Activated T-helper 17 cell treated with anti-CD3 and anti-CD28 coated beads, Interleukin-2, amount 50 U/mL, for 72 hours (primary cell): ENCODE measurements around the gene MIEF1. TPM values are rescaled to one million over a fixed set of nuclear protein-coding genes. Genes with fewer than 3 reads are reported as not detected.
A peak's percentile ranks its signal among the peaks of the same experiment; 100 is the strongest.

Experiments used
- ATAC-seq: fragments of 150-1000 bp; cut with Tn5 transposase; replicated peaks from 2 replicates; pipeline ENCODE4 v1.10.0; 2021; ENCODE audit warnings: mild to moderate bottlenecking, moderate library complexity
- H3K27ac Mint-ChIP-seq: one replicate; pipeline ENCODE4 v1.8.0; 2022; ENCODE audit warnings: mixed read lengths
- H3K27me3 Mint-ChIP-seq: one replicate; pipeline ENCODE4 v1.8.0; 2022; ENCODE audit warnings: mixed read lengths
- H3K36me3 Mint-ChIP-seq: one replicate; pipeline ENCODE4 v1.8.0; 2022; ENCODE audit warnings: low read depth, mild to moderate bottlenecking, mixed read lengths
- H3K4me1 Mint-ChIP-seq: one replicate; pipeline ENCODE4 v1.8.0; 2022; ENCODE audit warnings: mixed read lengths
- H3K4me3 Mint-ChIP-seq: one replicate; pipeline ENCODE4 v1.8.0; 2022; ENCODE audit warnings: mild to moderate bottlenecking, mixed read lengths
- H3K9me3 Mint-ChIP-seq: one replicate; pipeline ENCODE4 v1.8.0; 2022; ENCODE audit warnings: mixed read lengths
- total RNA-seq, 2 donors: library from RNA; stranded (reverse); gene quantifications; one replicate each; pipeline ENCODE4 v1.2.3, GENCODE V29; 2022

MIEF1 gene
- total RNA-seq, 2 donors from 2014 or later = 34.7 to 54.0 TPM

DNA sequence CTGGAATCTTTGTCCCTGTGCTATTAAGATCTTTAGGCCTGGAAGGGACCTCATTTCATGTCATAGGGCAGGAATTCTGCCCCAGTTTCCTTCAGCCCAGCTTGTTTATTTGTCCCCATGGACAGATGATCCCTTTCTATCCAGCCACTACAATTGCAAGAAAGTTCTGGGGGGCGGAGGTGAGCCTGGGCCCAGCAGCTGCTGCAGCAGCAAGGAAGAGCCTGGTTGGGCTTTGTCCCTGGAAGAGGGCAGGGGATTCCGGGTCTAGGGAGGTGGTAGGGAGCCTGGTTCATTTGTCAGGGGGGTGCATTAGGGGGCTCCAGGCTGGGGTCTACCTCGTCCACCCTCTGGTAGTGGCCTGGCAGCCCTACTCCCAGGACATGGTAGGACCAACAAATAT lies 52.1 kb downstream of the MIEF1 start:
- Mint-ChIP-seq H3K27me3 (peaks cover 29% of the 10 kb centered on the region), H3K4me1 (peaks cover 3% of the 10 kb centered on the region), H3K9me3 (no peaks in the 10 kb centered on the region), H3K4me3 (no peak overlapping the region), H3K36me3 (no peaks in the 10 kb centered on the region), H3K27ac (no peak overlapping the region)
- ATAC-seq = no peak

GRCh38 chr22:39556970-39557841 lies 55.1 kb downstream of the MIEF1 start:
- Mint-ChIP-seq H3K4me3 (peak overlapping the region; percentile 58), H3K36me3 (no peaks in the 10 kb centered on the region), H3K9me3 (no peaks in the 10 kb centered on the region), H3K4me1 (peaks cover 3% of the 10 kb centered on the region), H3K27ac (no peak overlapping the region), H3K27me3 (peaks cover 18% of the 10 kb centered on the region)
- peak; percentile 44 for ATAC-seq

DNA sequence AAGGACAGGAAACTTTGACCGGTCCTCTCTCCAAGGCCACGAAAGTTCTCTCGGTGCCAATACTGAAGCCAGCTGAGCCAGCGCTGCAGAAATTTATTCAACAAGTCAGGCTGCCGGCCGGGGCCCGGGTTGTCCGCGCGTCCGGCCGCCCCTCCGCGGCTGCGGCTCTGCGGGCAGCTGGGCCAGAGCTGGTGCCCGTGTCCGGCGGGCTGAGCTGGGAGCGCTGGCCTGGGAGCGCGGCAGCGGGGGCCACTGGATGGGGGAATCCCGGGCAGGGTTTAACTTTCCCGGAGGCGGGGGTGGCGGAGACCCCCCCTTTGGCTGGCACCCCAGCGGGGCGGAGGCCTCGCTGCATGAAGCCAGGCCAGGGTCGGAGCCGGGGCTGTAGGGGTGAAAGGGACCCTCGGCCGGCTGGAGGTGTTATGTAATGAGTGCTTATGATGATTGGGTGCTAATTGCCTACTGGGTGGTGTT lies 56.2 kb downstream of the MIEF1 start:
- ATAC-seq = no peak
- Mint-ChIP-seq H3K27ac (no peak overlapping the region), H3K4me3 (peak overlapping the region; percentile 33), H3K9me3 (no peaks in the 10 kb centered on the region), H3K36me3 (no peaks in the 10 kb centered on the region), H3K27me3 (peaks cover 12% of the 10 kb centered on the region), H3K4me1 (peaks cover 3% of the 10 kb centered on the region)

DNA sequence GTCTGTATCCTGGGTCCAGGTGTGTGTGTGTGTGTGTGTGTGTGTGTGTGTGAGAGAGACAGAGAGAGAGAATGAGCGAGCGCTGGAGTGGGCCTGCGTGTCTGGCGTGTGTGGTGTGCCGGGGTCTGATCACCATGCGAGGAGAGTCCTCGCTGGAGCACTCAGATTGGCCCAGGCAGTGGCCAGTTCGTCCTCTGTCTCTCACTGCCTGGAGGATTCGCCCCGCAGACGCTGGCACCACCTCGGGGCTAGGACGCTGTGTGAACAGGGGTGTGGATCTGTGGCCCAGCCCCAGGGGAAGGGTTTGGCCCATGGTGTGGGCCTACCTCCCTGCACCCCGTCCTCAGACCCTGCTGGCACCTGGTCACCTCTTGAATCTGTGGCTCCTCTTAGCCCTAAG lies 56.9 kb downstream of the MIEF1 start:
- H3K36me3 Mint-ChIP-seq = no peaks in the 10 kb centered on the region
- peaks cover 3% of the 10 kb centered on the region for H3K4me1 Mint-ChIP-seq
- ATAC-seq = no peak
- no peak overlapping the region for H3K27ac Mint-ChIP-seq
- peaks cover 12% of the 10 kb centered on the region for H3K27me3 Mint-ChIP-seq
- H3K4me3 Mint-ChIP-seq = no peak overlapping the region
- no peaks in the 10 kb centered on the region for H3K9me3 Mint-ChIP-seq

- ATAC-seq = no peak
- Mint-ChIP-seq H3K4me3 (no peak overlapping the region), H3K27ac (no peak overlapping the region), H3K27me3 (peaks cover 12% of the 10 kb centered on the region), H3K4me1 (peaks cover 3% of the 10 kb centered on the region), H3K9me3 (no peaks in the 10 kb centered on the region), H3K36me3 (no peaks in the 10 kb centered on the region)
Measured at GRCh38 chr22:39559456-39560105, 57.5 kb downstream of the MIEF1 start.

- Mint-ChIP-seq H3K27ac (no peak overlapping the region), H3K4me1 (peaks cover 3% of the 10 kb centered on the region), H3K36me3 (no peaks in the 10 kb centered on the region), H3K9me3 (no peaks in the 10 kb centered on the region), H3K4me3 (no peak overlapping the region), H3K27me3 (peaks cover 12% of the 10 kb centered on the region)
- ATAC-seq = no peak
Measured at GRCh38 chr22:39560127-39560526, 58.0 kb downstream of the MIEF1 start.

- no peaks in the 10 kb centered on the region for H3K27me3 Mint-ChIP-seq
- ATAC-seq = no peak
- H3K36me3 Mint-ChIP-seq = no peaks in the 10 kb centered on the region
- no peak overlapping the region for H3K4me3 Mint-ChIP-seq
- H3K9me3 Mint-ChIP-seq = peaks cover 4% of the 10 kb centered on the region
- H3K4me1 Mint-ChIP-seq = peaks cover 9% of the 10 kb centered on the region
- H3K27ac Mint-ChIP-seq = no peak overlapping the region
Measured at GRCh38 chr22:39562839-39563489, 60.9 kb downstream of the MIEF1 start.

DNA sequence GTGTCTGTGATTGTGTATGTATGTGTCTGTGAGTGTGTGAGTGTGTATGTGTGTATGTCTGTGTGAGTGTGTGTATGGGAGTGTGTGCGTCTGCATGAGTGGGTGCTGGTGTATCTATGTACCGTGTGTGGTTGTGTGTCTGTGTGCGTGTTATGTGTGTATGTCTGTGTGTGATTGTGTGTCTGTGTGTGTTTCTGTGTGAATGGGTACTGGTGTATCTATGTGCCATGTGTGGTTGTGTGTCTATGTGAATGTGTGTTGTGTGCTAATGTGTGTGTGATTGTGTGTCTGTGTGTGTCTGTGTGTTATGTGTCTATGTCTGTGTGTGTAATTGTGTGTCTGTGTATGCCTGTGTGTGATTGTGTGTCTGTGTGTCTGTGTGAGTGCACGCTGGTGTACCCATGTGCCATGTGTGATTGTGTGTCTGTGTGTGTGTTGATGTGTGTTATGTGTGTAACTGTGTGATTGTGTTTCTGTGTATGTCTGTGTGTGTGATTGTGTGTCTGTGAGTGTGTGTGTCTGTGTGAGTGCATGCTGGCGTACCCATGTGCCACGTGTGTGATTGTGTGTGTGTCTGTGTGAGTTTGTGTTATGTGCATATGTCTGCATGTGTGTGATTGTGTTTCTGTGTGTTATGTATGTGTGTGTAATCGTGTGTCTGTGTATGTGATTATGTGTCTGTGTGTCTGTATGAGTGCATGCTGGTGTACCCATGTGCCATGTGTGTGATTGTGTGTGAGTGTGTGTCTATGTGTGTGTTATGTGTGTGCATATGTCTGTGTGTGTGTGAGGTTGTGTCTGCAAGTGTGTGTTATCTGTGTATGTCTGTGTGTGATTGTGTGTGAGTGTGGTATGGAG lies 61.7 kb downstream of the MIEF1 start:
- H3K27ac Mint-ChIP-seq = no peak overlapping the region
- H3K4me1 Mint-ChIP-seq = peaks cover 11% of the 10 kb centered on the region
- H3K4me3 Mint-ChIP-seq = no peak overlapping the region
- no peak for ATAC-seq
- peaks cover 4% of the 10 kb centered on the region for H3K9me3 Mint-ChIP-seq
- H3K27me3 Mint-ChIP-seq = no peaks in the 10 kb centered on the region
- no peaks in the 10 kb centered on the region for H3K36me3 Mint-ChIP-seq

DNA sequence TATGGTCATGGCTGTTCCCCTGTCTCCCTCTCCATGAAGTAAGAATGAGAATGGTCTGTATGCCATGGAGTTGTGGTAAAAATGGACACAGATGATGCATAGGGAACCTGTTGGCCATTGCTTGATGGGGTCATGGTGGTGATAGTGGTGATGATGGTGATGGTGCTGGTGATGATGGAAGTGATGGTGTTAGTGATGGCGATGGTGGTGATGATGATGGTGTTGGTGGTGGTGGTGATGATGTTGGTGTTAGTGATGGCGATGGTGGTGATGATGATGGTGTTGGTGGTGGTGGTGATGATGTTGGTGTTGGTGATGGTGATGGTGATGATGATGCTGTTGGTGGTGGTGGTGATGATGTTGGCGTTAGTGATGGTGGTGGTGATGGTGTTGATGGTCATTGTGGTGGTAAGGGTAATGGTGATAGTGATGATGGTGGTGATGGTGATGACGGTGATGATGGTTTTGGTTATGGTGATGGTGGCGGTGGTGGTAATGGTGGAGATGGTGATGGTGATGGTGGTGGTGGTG lies 63.4 kb downstream of the MIEF1 start:
- peaks cover 11% of the 10 kb centered on the region for H3K4me1 Mint-ChIP-seq
- no peak for ATAC-seq
- peaks cover 4% of the 10 kb centered on the region for H3K9me3 Mint-ChIP-seq
- no peaks in the 10 kb centered on the region for H3K36me3 Mint-ChIP-seq
- no peak overlapping the region for H3K27ac Mint-ChIP-seq
- no peak overlapping the region for H3K4me3 Mint-ChIP-seq
- H3K27me3 Mint-ChIP-seq = no peaks in the 10 kb centered on the region

DNA sequence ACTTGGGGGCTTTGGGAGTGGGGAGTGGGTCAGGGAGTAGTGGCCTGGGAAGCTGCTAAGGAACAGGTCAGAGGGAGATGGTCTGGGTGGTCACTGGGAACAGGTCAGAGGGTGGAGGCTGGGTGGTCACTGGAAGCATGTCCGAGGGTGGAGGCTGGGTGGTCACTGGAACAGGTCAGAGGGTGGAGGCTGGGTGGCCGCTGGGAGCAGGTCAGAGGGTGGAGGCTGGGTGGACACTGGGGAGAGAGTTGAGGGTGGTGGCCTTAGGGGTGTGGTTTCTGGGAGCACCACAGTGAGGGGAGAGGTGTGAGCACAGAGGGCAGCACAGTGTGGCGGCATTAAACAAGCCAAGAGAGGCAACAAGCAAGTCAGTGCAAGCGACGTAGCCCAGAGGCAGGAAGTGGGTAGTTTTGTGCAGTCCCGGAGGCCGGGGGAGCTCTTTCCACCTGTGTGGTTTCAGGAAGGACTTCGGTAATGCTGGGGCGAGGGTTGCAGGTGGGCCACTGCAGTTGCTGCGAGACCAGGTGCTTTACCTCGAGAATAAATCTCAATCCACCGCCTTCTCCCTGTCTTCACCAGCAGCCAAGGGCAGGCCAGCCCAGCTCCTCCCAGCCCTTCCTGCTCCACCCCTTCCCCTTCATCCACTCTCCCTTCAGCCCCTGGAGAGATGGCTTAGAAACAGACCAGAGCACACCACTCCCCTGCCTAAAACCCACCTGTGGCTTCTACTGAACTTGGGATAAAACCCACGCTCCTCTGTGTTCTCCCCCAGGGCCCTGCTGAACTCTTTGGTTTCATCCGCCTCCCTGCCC lies 65.3 kb downstream of the MIEF1 start:
- peak overlapping the region; percentile 28 for H3K4me3 Mint-ChIP-seq

More for the DNA sequence above, 65.3 kb downstream of the MIEF1 start:
- Mint-ChIP-seq H3K27ac (peak overlapping the region; percentile 48), H3K4me1 (peaks cover 16% of the 10 kb centered on the region), H3K36me3 (no peaks in the 10 kb centered on the region), H3K9me3 (peaks cover 4% of the 10 kb centered on the region), H3K27me3 (no peaks in the 10 kb centered on the region)
- ATAC-seq = peak; percentile 85
